GM21515 (cell line): ENCODE results near the gene LRRC46.

Source experiments
- ATAC-seq: cut with Tn5 transposase; IDR thresholded peaks from one replicate; pipeline ENCODE4 v1.9.1; 2021; ENCODE audit not compliant: unreplicated experiment

Gene LRRC46

GRCh38 chr17:47875011-47875985, 43.8 kb downstream of the LRRC46 start:
- no peak for ATAC-seq

GRCh38 chr17:47877368-47878034, 46.0 kb downstream of the LRRC46 start:
- ATAC-seq: no peak

GRCh38 chr17:47878203-47879027, 46.9 kb downstream of the LRRC46 start:
- ATAC-seq: no peak

GRCh38 chr17:47879028-47879585, 47.6 kb downstream of the LRRC46 start:
- ATAC-seq: no peak

- no peak for ATAC-seq
Measured at GRCh38 chr17:47879776-47880454, 48.4 kb downstream of the LRRC46 start.

- ATAC-seq: no peak
Measured at GRCh38 chr17:47882247-47882646, 50.8 kb downstream of the LRRC46 start.

GRCh38 chr17:47882695-47883588, 51.5 kb downstream of the LRRC46 start:
- ATAC-seq: no peak

- no peak for ATAC-seq
Measured at GRCh38 chr17:47883589-47884426, 52.3 kb downstream of the LRRC46 start.

- ATAC-seq: no peak
Measured at GRCh38 chr17:47884427-47884740, 52.9 kb downstream of the LRRC46 start.

- ATAC-seq: no peak
Measured at GRCh38 chr17:47884905-47885730, 53.6 kb downstream of the LRRC46 start.
